Articular chondrocyte of knee joint (primary cell): ENCODE results near the gene ZNF586. TPM values are rescaled to one million over a fixed set of nuclear protein-coding genes. Genes with fewer than 3 reads are reported as not detected.

Source experiments
- total RNA-seq: library from RNA; depleted of rRNA; stranded (reverse); fragments of >200 nt; gene quantifications from 2 replicates; pipeline ENCODE4 v1.2.3, GENCODE V29; 2012

The ZNF586 gene
- total RNA-seq, result 17.6 and 18.8 TPM in 2 replicates

DNA sequence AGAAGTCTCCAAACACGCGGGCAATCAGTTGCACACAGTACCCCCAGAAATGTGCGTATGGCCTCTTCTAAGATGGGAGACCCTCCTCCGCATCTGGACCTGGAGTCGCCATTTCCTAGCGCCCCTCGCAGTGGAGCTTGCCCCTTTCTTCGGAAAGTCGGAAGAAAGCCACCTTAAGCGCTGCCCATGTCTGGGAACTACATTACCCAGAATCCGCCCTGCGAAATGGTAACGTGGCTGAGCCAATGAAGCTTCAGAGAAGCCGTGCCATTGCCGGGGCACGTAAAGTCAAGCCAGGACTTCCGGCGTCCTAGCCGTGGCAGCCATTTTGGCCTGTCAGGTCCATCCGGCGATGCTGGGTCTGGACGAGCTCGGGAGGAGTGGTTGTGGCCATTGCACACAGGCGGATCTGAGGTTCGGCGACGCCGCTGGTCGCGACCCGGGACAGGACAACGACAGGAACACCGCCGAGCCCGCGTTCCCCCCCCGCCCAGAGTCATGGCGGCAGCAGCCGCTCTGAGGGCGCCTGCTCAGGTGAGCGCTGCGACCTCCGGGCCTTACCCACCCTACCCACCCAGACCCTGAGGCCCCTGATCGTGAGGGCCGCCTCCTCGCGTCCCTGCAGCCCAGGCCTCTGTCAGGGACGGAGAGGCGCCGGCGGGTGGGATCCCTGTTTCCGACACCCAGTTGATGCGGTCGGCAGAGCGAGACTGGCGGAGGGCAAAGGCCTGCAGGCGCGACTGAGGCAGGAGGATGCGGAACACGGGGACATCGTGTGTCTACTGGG lies at the start of gene ZNF586:
Gene ZNF586 (plus strand): TSS at position 332 of the 787 bp plus-strand sequence. CDS start 167 bp downstream, at position 499.

GRCh38 chr19:57746580-57747471 lies 22.6 kb upstream of the ZNF586 start, which contains the start of gene ZNF776:
Gene ZNF776 (plus strand): TSS chr19:57746815. CDS start chr19:57747059, 244 bp downstream.

GRCh38 chr19:57814505-57815246 lies 45.2 kb downstream of the ZNF586 start, which contains the start of gene ZNF552:
Gene ZNF552 (minus strand): TSS chr19:57814913. CDS start chr19:57814743, 170 bp downstream.

GRCh38 chr19:57830071-57830602 lies 60.7 kb downstream of the ZNF586 start, which contains the start of gene ZNF587B:
Gene ZNF587B (plus strand): TSS chr19:57830299. CDS start chr19:57830529, 230 bp downstream.

Other genes with a start within 250 kb of the ZNF586 start
- gene ZNF549, start 242.3 kb upstream of the ZNF586 start, total RNA-seq, result 6.4 and 7.8 TPM in 2 replicates
- 5.7 and 6.9 TPM in 2 replicates for gene ZNF550, start 209.8 kb upstream of the ZNF586 start, total RNA-seq
- 6.4 and 7.7 TPM in 2 replicates for gene ZNF416, start 190.8 kb upstream of the ZNF586 start, total RNA-seq
- gene ZIK1, start 185.5 kb upstream of the ZNF586 start, total RNA-seq, result 5.0 and 7.5 TPM in 2 replicates
- gene ZNF530, start 169.8 kb upstream of the ZNF586 start, total RNA-seq, result 3.8 and 3.9 TPM in 2 replicates
- gene ZNF134, start 155.4 kb upstream of the ZNF586 start, total RNA-seq, result 22.0 and 27.9 TPM in 2 replicates
- 8.4 and 11.0 TPM in 2 replicates for gene ZNF211, start 136.5 kb upstream of the ZNF586 start, total RNA-seq
- not detected in 2 replicates for gene ZSCAN4, start 100.7 kb upstream of the ZNF586 start, total RNA-seq
- gene ZNF551, start 87.7 kb upstream of the ZNF586 start, total RNA-seq, result 8.0 and 9.6 TPM in 2 replicates
- gene ZNF154, start 60.5 kb upstream of the ZNF586 start, total RNA-seq, result 4.2 and 6.6 TPM in 2 replicates
- gene ZNF671, start 42.1 kb upstream of the ZNF586 start, total RNA-seq, result 6.7 and 12.5 TPM in 2 replicates
- 14.9 and 17.6 TPM in 2 replicates for gene ZNF776, start 22.9 kb upstream of the ZNF586 start, total RNA-seq
- 4.9 and 6.0 TPM in 2 replicates for gene ZNF552, start 45.2 kb downstream of the ZNF586 start, total RNA-seq
- 23.0 and 24.4 TPM in 2 replicates for gene ZNF587B, start 60.6 kb downstream of the ZNF586 start, total RNA-seq
- gene ZNF587, start 80.2 kb downstream of the ZNF586 start, total RNA-seq, result 22.1 and 33.4 TPM in 2 replicates
- 8.8 and 9.4 TPM in 2 replicates for gene ZNF814, start 119.4 kb downstream of the ZNF586 start, total RNA-seq
- gene ZNF417, start 146.9 kb downstream of the ZNF586 start, total RNA-seq, result 16.7 and 22.6 TPM in 2 replicates
- gene ZNF418, start 165.7 kb downstream of the ZNF586 start, total RNA-seq, result 6.8 and 7.3 TPM in 2 replicates
- 5.5 and 7.4 TPM in 2 replicates for gene ZNF256, start 178.0 kb downstream of the ZNF586 start, total RNA-seq
- gene C19orf18, start 204.9 kb downstream of the ZNF586 start, total RNA-seq, result 0.65 TPM in 1 of 2 replicates, not detected in the other
- gene ZNF606, start 233.1 kb downstream of the ZNF586 start, total RNA-seq, result 19.3 and 22.1 TPM in 2 replicates